Left lung (tissue), 10 donors: ENCODE data around the gene SARNP. TPM values are rescaled to one million over a fixed set of nuclear protein-coding genes. Genes with fewer than 3 reads are reported as not detected.
A peak's percentile ranks its signal among the peaks of the same experiment; 100 is the strongest.
"Not testable (repeated sequence)": the region's sequence is repeated elsewhere in the genome, so short reads cannot be mapped to it uniquely, and the experiment has no call there.

ENCODE experiments used
- ATAC-seq: fragments of 200-7000 bp; cut with Tn5 transposase; one replicate; pipeline ENCODE4 v1.9.1; 2020; ENCODE audit warnings: moderate library complexity
- DNase-seq, 4 donors: peaks; one replicate each; pipeline ENCODE4 v3.0.0-alpha.2; 2013 to 2020
- H3K27ac ChIP-seq, 2 donors: fragments of 200-600 bp; sonication (generic) in 1 of 2; one replicate each; pipeline versions ENCODE4 v1.5.0 to v1.8.0; 2020 to 2021
- H3K27me3 ChIP-seq, 2 donors: fragments of 200-600 bp; sonication (generic) in 1 of 2; one replicate each; pipeline versions ENCODE4 v1.5.0 to v1.8.0; 2020 to 2021
- H3K36me3 ChIP-seq, 2 donors: fragments of 200-600 bp; sonication (generic) in 1 of 2; one replicate each; pipeline versions ENCODE4 v1.5.0 to v1.8.0; 2020 to 2021
- H3K4me1 ChIP-seq, 2 donors: fragments of 200-600 bp; one replicate each; pipeline ENCODE4 v1.8.0; 2021
- H3K4me3 ChIP-seq, 2 donors: fragments of 200-600 bp; sonication (generic) in 1 of 2; one replicate each; pipeline versions ENCODE4 v1.5.0 to v1.8.0; 2020 to 2021; ENCODE audit warnings: mild to moderate bottlenecking in 1 of 2
- H3K9me3 ChIP-seq, 2 donors: fragments of 200-600 bp; sonication (generic) in 1 of 2; one replicate each; pipeline versions ENCODE4 v1.5.0 to v1.8.0; 2020 to 2021
- CTCF ChIP-seq, 2 donors: fragments of 200-600 bp; sonication (generic) in 1 of 2; IDR thresholded peaks; one replicate each; pipeline versions ENCODE4 v1.5.0 to v1.8.0; 2021; ENCODE audit warnings: antibody characterized with exemption in 2 of 2
- intact Hi-C, 2 donors: fragments of 100-400 bp; cut with DNase I; formaldehyde crosslinking; loops; one replicate each; pipeline versions ENCODE4 v1.11.2 to v1.14.2; 2022
- polyA plus RNA-seq, 6 donors: library from polyadenylated mRNA; unstranded; fragments of 120-200 nt; gene quantifications; one replicate each; pipeline ENCODE4 v1.2.1, GENCODE V29; 2013; ENCODE audit not compliant: insufficient read length in 6 of 6
- total RNA-seq, 2 donors: library from RNA; stranded (reverse); fragmentation: NEBNext Ultra II Directional; extraction: Animal tissue kit (Norgen Biotek cat#: 25700); gene quantifications; one replicate each; pipeline ENCODE4 v1.2.1, GENCODE V29; 2021
- donor health status: DM: no; HTN: yes; CAD: no.
- donor health status: DM: no; HTN: no; CAD: no.

SARNP gene
- total and polyA plus RNA-seq, 8 donors, result 49.4 to 128 (median 99.2) TPM

- TF ChIP-seq CTCF (IDR thresholded peaks at IDR 0.05), result no peak
- H3K27ac ChIP-seq, result no peak overlapping the region
- intact Hi-C loops, result loop anchor here in 1 of 2 donors (10.0 kb wide), 1 partner anchor 85 kb away; the partner anchor contains the start of gene PYM1
- no peaks in the 10 kb centered on the region for H3K9me3 ChIP-seq
- H3K4me3 ChIP-seq, result no peak overlapping the region
- H3K36me3 ChIP-seq, result peaks cover 0 to 21% of the 10 kb centered on the region in 2 donors
- H3K27me3 ChIP-seq, result no peaks in the 10 kb centered on the region
- peaks cover 0 to 9% of the 10 kb centered on the region in 2 donors for H3K4me1 ChIP-seq
- ATAC-seq, result no peak
- DNase-seq, result no peak
These were observed 22.0 kb upstream of the SARNP start for GRCh38 chr12:55839345-55840140.

DNA sequence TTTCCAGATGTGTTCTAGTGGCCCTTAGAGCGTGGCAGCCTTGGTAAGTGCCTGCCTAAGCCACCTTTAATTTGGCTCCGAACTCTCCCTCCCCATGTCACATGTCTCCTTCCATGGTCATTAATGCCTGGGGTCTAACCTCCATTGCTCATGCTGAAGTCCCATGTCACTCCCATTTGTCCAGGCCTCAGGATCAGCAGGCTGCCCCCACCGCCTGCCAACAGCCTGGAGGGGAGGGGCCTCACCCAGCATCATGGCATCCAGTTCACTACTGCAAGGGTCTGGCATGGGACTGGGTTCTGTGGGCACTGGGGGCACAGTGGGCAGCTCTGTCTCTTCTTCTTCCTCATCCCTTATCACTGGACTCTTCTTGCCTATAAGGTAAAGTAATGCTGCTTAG, 20.8 kb upstream of the SARNP start:
- H3K27me3 ChIP-seq, result no peaks in the 10 kb centered on the region
- intact Hi-C loops, result loop anchor here in 1 of 2 donors (10.0 kb wide), 1 partner anchor 86 kb away; the partner anchor contains the start of gene PYM1
- H3K36me3 ChIP-seq, result peaks cover 0 to 21% of the 10 kb centered on the region in 2 donors

DNA sequence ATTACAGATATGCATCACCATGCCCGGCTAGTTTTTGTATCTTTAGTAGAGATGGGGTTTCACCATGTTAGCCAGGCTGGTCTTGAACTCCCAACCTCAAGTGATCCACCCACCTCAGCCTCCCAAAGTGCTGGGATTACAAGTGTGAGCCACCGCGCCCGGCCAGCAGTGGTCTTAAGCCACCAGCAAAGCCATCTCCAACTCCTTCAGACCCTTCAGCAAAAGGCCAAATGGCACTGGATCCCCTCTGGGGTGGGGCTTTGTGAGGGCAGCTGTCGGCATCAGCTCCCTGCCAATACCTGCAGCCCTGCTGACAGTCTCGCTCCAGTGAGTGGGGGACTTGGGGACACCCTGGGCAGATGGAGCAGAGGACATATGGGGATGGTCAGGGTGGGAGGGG, 16.9 kb upstream of the SARNP start:
- ATAC-seq, H3K4me3 ChIP-seq, DNase-seq, H3K9me3 ChIP-seq, H3K27me3 ChIP-seq, H3K27ac ChIP-seq: not testable (repeated sequence)
- peaks cover 0 to 17% of the 10 kb centered on the region in 2 donors for H3K36me3 ChIP-seq
- intact Hi-C loops, result loop anchor here in 1 of 2 donors (10.0 kb wide), 1 partner anchor 90 kb away; the partner anchor contains the start of gene PYM1
- peaks cover 0 to 12% of the 10 kb centered on the region in 2 donors for H3K4me1 ChIP-seq

More for the DNA sequence above, 20.8 kb upstream of the SARNP start:
- DNase-seq (no peak), ATAC-seq (no peak)
- Histone ChIP-seq H3K27ac (no peak overlapping the region), H3K9me3 (no peaks in the 10 kb centered on the region), H3K4me1 (peaks cover 0 to 9% of the 10 kb centered on the region in 2 donors), H3K4me3 (no peak overlapping the region)
- TF ChIP-seq CTCF (IDR thresholded peaks at IDR 0.05), result no peak

GRCh38 chr12:55833056-55833455, 15.5 kb upstream of the SARNP start:
- H3K27ac ChIP-seq, result no peak overlapping the region
- H3K4me3 ChIP-seq, result no peak overlapping the region
- peaks cover 0 to 6% of the 10 kb centered on the region in 2 donors for H3K36me3 ChIP-seq
- DNase-seq (no peak), ATAC-seq (no peak)
- peaks cover 5 to 22% of the 10 kb centered on the region in 2 donors for H3K4me1 ChIP-seq
- no peaks in the 10 kb centered on the region for H3K9me3 ChIP-seq
- intact Hi-C loops, result loop anchor here in 1 of 2 donors (10.0 kb wide), 1 partner anchor 92 kb away; the partner anchor contains the start of gene PYM1
- TF ChIP-seq CTCF (IDR thresholded peaks at IDR 0.05), result no peak
- H3K27me3 ChIP-seq, result no peaks in the 10 kb centered on the region

GRCh38 chr12:55831447-55831815, 13.9 kb upstream of the SARNP start:
- no peaks in the 10 kb centered on the region for H3K9me3 ChIP-seq
- peaks cover 0 to 6% of the 10 kb centered on the region in 2 donors for H3K36me3 ChIP-seq
- TF ChIP-seq CTCF (IDR thresholded peaks at IDR 0.05), result no peak
- peaks cover 15 to 39% of the 10 kb centered on the region in 2 donors for H3K4me1 ChIP-seq
- no peak for DNase-seq
- H3K4me3 ChIP-seq, result peak overlapping the region; percentile 74 to 96
- intact Hi-C loops, result loop anchor here in 1 of 2 donors (10.0 kb wide), 1 partner anchor 93 kb away; the partner anchor contains the start of gene PYM1
- no peaks in the 10 kb centered on the region for H3K27me3 ChIP-seq
- no peak for ATAC-seq
- H3K27ac ChIP-seq, result peak overlapping the region; percentile 84 to 93
